Panc1 (cell line): ENCODE measurements around the gene CREG1. TPM values are rescaled to one million over a fixed set of nuclear protein-coding genes. Genes with fewer than 3 reads are reported as not detected.
"Not testable (repeated sequence)": the region's sequence is repeated elsewhere in the genome, so short reads cannot be mapped to it uniquely, and the experiment has no call there.

ENCODE experiments used
- ATAC-seq: fragments of 200-7000 bp; cut with Tn5 transposase; 2 replicates; pipeline ENCODE4 v1.9.1; 2020; ENCODE audit warnings: mild to moderate bottlenecking, moderate library complexity
- BruUV-seq: library from RNA; stranded (reverse); fragments of 400-500 nt; replicated peaks from 2 replicates; lab custom pipeline; 2021; lab: Mats Ljungman, UMichigan
- CTCF ChIA-PET: fragments of 300-600 bp; sonication (Branson Sonifier 250); formaldehyde crosslinking; loops from one replicate; lab custom pipeline; 2022; ENCODE audit warnings: antibody characterized with exemption; lab: Charles Lee
- POLR2A ChIA-PET: fragments of 300-600 bp; sonication (Branson Sonifier 250); formaldehyde crosslinking; loops from one replicate; lab custom pipeline; 2022; ENCODE audit warnings: antibody characterized with exemption; lab: Charles Lee
- DNase-seq: peaks from one replicate; pipeline ENCODE4 v3.0.0-alpha.2; 2010; ENCODE audit warnings: low read depth, low spot score
- H3K27ac ChIP-seq: 2 replicates; pipeline ENCODE4 v1.5.1; 2011; ENCODE audit warnings: mild to moderate bottlenecking, low read length, inconsistent platforms
- H3K27me3 ChIP-seq: fragments of 200-500 bp; sonication (Bioruptor generic); 2 replicates; pipeline ENCODE4 v1.6.0; 2014; ENCODE audit warnings: low read length, inconsistent platforms; ENCODE audit not compliant: control insufficient read depth, insufficient read depth
- H3K36me3 ChIP-seq: fragments of 200-500 bp; sonication (Bioruptor generic); 2 replicates; pipeline ENCODE4 v1.5.1; 2014; ENCODE audit warnings: inconsistent platforms, mild to moderate bottlenecking, low read length, moderate library complexity; ENCODE audit not compliant: control insufficient read depth, insufficient read depth
- H3K4me1 ChIP-seq: 2 replicates; pipeline ENCODE4 v1.5.1; 2011; ENCODE audit warnings: inconsistent platforms, mild to moderate bottlenecking, low read length, moderate library complexity; ENCODE audit not compliant: control insufficient read depth, insufficient read depth
- H3K4me3 ChIP-seq, 2 experiments: 2 replicates each; pipeline ENCODE4 v1.5.1; 2011 to 2012; ENCODE audit warnings: low read depth in 2 of 2, low read length in 2 of 2, mild to moderate bottlenecking in 2 of 2, inconsistent platforms in 1 of 2, moderate library complexity in 1 of 2
- H3K9me3 ChIP-seq: fragments of 200-500 bp; sonication (Bioruptor generic); 2 replicates; pipeline ENCODE4 v1.5.1; 2014; ENCODE audit warnings: low read depth, mild to moderate bottlenecking, inconsistent platforms, low read length, moderate library complexity; ENCODE audit not compliant: control insufficient read depth, insufficient read depth
- CTCF ChIP-seq: fragments of 450-650 bp; IDR thresholded peaks from 2 replicates; pipeline ENCODE4 v1.5.1; 2017; ENCODE audit warnings: mild to moderate bottlenecking
- POLR2AphosphoS5 ChIP-seq: IDR thresholded peaks from 2 replicates; pipeline ENCODE4 v1.6.1; 2012; ENCODE audit warnings: mild to moderate bottlenecking, low read depth, low read length, moderate library complexity
- REST ChIP-seq, 2 experiments: IDR thresholded peaks; 2 replicates each; pipeline ENCODE4 v1.6.1; 2011 to 2012; ENCODE audit warnings: low read depth in 2 of 2, control low read depth in 1 of 2, low read length in 1 of 2, mild to moderate bottlenecking in 1 of 2, moderate library complexity in 1 of 2; ENCODE audit not compliant: insufficient read depth in 1 of 2
- SIN3A ChIP-seq: IDR thresholded peaks from 2 replicates; pipeline ENCODE4 v1.6.1; 2012; ENCODE audit warnings: low read depth, mild to moderate bottlenecking, low read length, moderate library complexity, borderline replicate concordance; ENCODE audit not compliant: insufficient read depth
- TCF7L2 ChIP-seq: IDR thresholded peaks from 2 replicates; pipeline ENCODE4 v1.6.1; 2011; ENCODE audit warnings: mild to moderate bottlenecking, low read depth, low read length, inconsistent platforms
- in situ Hi-C: cut with HindIII; loops from 2 replicates; pipeline ENCODE4 v1.10.0; 2016; ENCODE audit warnings: low sequenced_read_pairs, low pct_unique_long_range_greater_than_20kb
- intact Hi-C: fragments of 100-400 bp; cut with micrococcal nuclease; formaldehyde crosslinking; loops from one replicate; pipeline ENCODE4 v1.10.0; 2022; ENCODE audit not compliant: unreplicated experiment
- total RNA-seq: library from RNA; stranded (reverse); gene quantifications from one replicate; pipeline ENCODE4 v1.2.1, GENCODE V29; 2021; ENCODE audit not compliant: unreplicated experiment

The CREG1 gene
- total RNA-seq, 1 experiment from 2014 or later: 25.9 TPM

- H3K27ac ChIP-seq, H3K36me3 ChIP-seq, POLR2A ChIA-PET, H3K4me3 ChIP-seq, H3K9me3 ChIP-seq, BruUV-seq, CTCF ChIA-PET, ATAC-seq, DNase-seq, in situ Hi-C loops, H3K27me3 ChIP-seq, H3K4me1 ChIP-seq: not testable (repeated sequence)
- intact Hi-C loops: loop anchor here (5.0 kb wide), 1 partner anchor 132 kb away; no protein-coding TSS in a partner anchor
Measured at GRCh38 chr1:167555072-167555471, 1.5 kb upstream of the CREG1 start.

- no TSS peak for BruUV-seq
- no peaks in the 10 kb centered on the region for H3K27me3 ChIP-seq
- ChIA-PET POLR2A (interaction anchor here (0.6 to 1.0 kb wide), 3 partner anchors 127 to 161 kb away, joined by 3 to 4 read pairs (median 3); no protein-coding TSS in a partner anchor), CTCF (interaction anchor here (0.6 to 0.8 kb wide), 2 partner anchors 21 to 334 kb away, joined by 3 to 5 read pairs; no protein-coding TSS in a partner anchor)
- DNase-seq (no peak), ATAC-seq (peak; percentile 3; the same call in 1 of the 2 replicates)
- in situ Hi-C loops: no loop called here
- peaks cover 6% of the 10 kb centered on the region for H3K4me1 ChIP-seq
- H3K4me3 ChIP-seq: peak overlapping the region; percentile 58 to 70
- TF ChIP-seq REST (IDR thresholded peaks at IDR 0.05; ENCODE audit: insufficient read depth in 1 of 2, low read depth in 2 of 2, low read length in 1 of 2) (no peak), SIN3A (no peak), CTCF (no peak), TCF7L2 (no peak), POLR2AphosphoS5 (no peak)
- H3K27ac ChIP-seq: no peak overlapping the region
- H3K9me3 ChIP-seq: no peaks in the 10 kb centered on the region
- intact Hi-C loops: no loop called here
- H3K36me3 ChIP-seq: no peaks in the 10 kb centered on the region
Measured at GRCh38 chr1:167554028-167554779, 642 bp upstream of the CREG1 start.

- no peak for DNase-seq
- POLR2A ChIA-PET: no interaction called here
Measured at GRCh38 chr1:167551362-167551761, 2.2 kb downstream of the CREG1 start.

More at GRCh38 chr1:167551362-167551761, 2.2 kb downstream of the CREG1 start:
- no peaks in the 10 kb centered on the region for H3K27me3 ChIP-seq
- no peaks in the 10 kb centered on the region for H3K9me3 ChIP-seq
- BruUV-seq: no TSS peak
- intact Hi-C loops (no loop called here), in situ Hi-C loops (no loop called here)
- H3K36me3 ChIP-seq: no peaks in the 10 kb centered on the region
- H3K4me1 ChIP-seq: peaks cover 6% of the 10 kb centered on the region
- H3K4me3 ChIP-seq: no peak overlapping the region
- ATAC-seq: no peak
- TF ChIP-seq SIN3A (no peak), POLR2AphosphoS5 (no peak), CTCF (no peak), REST (IDR thresholded peaks at IDR 0.05; ENCODE audit: insufficient read depth in 1 of 2, low read depth in 2 of 2, low read length in 1 of 2) (no peak), TCF7L2 (no peak)
- CTCF ChIA-PET: interaction anchor here (0.6 kb wide), 1 partner anchor 12 kb away, joined by 8 read pairs; no protein-coding TSS in a partner anchor
- no peak overlapping the region for H3K27ac ChIP-seq
